Amygdala (tissue), 56 donors: ENCODE measurements around the gene EBPL.
"Not testable (repeated sequence)": the region's sequence is repeated elsewhere in the genome, so short reads cannot be mapped to it uniquely, and the experiment has no call there.

Source experiments
- DNase-seq, 56 donors: peaks; one replicate each; lab custom pipeline; 2025; lab: John Stamatoyannopoulos, UW

EBPL gene

GRCh38 chr13:49690995-49691784 lies at the start of gene EBPL:
Gene EBPL (minus strand): TSS chr13:49691486. CDS start chr13:49691424, 62 bp downstream.
- DNase-seq = peak in 54 of 56 donors; percentile 18 to 90 (median 70)

GRCh38 chr13:49740870-49741269 lies 49.6 kb upstream of the EBPL start:
- DNase-seq = no peak

- no peak for DNase-seq
Measured at GRCh38 chr13:49739498-49740187, 48.4 kb upstream of the EBPL start.

GRCh38 chr13:49733181-49733951 lies 42.1 kb upstream of the EBPL start:
- peak in 1 of 56 donors; percentile 1 for DNase-seq

- DNase-seq = no peak
Measured at GRCh38 chr13:49731766-49732165, 40.5 kb upstream of the EBPL start.

GRCh38 chr13:49716615-49717014 lies 25.3 kb upstream of the EBPL start:
- DNase-seq = no peak

GRCh38 chr13:49714757-49715156 lies 23.5 kb upstream of the EBPL start:
- no peak for DNase-seq

- no peak for DNase-seq
Measured at GRCh38 chr13:49711218-49711863, 20.1 kb upstream of the EBPL start.

- not testable (repeated sequence) for DNase-seq
Measured at GRCh38 chr13:49704264-49704663, 13.0 kb upstream of the EBPL start.

- no peak for DNase-seq
Measured at GRCh38 chr13:49701491-49701890, 10.2 kb upstream of the EBPL start.

- no peak for DNase-seq
Measured at GRCh38 chr13:49697468-49697867, 6.2 kb upstream of the EBPL start.

GRCh38 chr13:49694446-49694845 lies 3.2 kb upstream of the EBPL start:
- DNase-seq = no peak

- DNase-seq = no peak
Measured at GRCh38 chr13:49693877-49694276, 2.6 kb upstream of the EBPL start.

GRCh38 chr13:49693191-49693733 lies 2.0 kb upstream of the EBPL start:
- DNase-seq = no peak

- no peak for DNase-seq
Measured at GRCh38 chr13:49690133-49690994, 922 bp downstream of the EBPL start.

- DNase-seq = no peak
Measured at GRCh38 chr13:49683489-49683888, 7.8 kb downstream of the EBPL start.

GRCh38 chr13:49681842-49682435 lies 9.3 kb downstream of the EBPL start:
- no peak for DNase-seq

- peak in 1 of 56 donors; percentile 7 for DNase-seq
Measured at GRCh38 chr13:49679246-49679645, 12.0 kb downstream of the EBPL start.
